ENCODE results near the gene SMARCD3. TPM values are rescaled to one million over a fixed set of nuclear protein-coding genes. Genes with fewer than 3 reads are reported as not detected.

SMARCD3 gene
- total RNA-seq, 1 donor from 2014 or later: 110 TPM

DNA sequence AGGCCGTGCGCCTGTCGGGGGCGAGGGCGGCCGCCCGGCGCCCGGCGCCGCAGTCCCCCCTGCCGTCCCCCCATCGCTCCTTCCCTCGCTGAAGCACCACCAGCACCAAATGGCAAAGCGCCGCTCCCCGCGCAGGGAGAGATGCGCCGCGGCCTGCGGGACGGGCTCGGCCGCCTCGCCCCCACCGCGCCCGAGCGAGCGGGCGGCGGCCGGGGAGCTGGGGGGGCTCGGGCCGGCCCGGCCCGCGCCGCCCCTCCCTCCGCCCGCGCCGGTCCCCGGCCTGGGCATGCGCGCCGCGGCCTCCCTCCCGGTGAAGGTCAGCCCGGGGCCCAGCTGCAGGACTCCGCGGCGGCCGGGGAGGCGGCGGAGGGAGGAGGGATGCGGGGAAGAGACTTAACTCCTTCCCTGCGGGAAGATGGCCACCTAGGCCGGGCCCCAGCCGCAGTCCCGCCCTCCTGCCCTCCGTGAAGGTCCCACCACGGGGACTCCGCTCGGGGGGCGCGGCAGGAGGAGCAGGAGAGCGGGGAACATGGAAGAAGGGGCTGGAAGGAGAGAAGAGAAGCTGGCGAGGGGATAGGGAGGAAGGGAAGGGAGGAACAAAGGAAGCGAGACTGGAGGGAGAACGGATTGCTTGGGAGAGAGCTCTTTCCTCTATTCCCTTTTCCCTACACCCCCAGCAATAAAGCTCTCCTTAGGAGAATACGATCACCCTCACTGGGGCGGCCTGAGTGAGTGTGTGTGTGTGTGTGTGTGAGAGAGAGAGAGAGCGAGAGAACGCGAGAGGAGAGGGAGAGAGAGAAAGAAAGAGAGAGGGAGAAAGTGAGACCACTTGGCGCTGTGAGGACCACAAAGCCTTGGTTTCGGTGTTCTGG lies 3.4 kb upstream of the SMARCD3 start:
- peak; percentile 88 for DNase-seq (ENCODE audit: missing footprints)
- intact Hi-C loops (cut with DNase I): no loop called here
- peak; percentile 62 for ATAC-seq

DNA sequence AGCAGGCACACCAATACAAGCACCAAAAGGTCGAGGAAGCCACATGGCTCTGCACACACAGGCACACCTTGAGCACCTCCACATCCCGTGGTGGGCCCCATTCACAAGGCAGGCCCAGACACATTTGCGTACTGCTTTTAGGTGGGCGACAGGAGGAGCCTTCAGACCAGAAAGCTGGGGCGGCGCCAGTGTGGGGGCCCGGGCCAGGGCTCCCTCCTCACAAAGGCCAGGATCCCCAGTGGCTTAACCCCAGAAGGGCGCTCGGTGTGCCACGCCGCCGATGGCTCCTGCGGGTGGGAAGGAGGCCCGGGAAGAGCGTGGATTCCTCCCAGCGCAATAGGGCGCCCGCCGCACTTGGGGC lies 2.8 kb upstream of the SMARCD3 start:
- intact Hi-C loops (cut with DNase I): no loop called here
- ATAC-seq (no peak), DNase-seq (ENCODE audit: missing footprints) (peak; percentile 71)

DNA sequence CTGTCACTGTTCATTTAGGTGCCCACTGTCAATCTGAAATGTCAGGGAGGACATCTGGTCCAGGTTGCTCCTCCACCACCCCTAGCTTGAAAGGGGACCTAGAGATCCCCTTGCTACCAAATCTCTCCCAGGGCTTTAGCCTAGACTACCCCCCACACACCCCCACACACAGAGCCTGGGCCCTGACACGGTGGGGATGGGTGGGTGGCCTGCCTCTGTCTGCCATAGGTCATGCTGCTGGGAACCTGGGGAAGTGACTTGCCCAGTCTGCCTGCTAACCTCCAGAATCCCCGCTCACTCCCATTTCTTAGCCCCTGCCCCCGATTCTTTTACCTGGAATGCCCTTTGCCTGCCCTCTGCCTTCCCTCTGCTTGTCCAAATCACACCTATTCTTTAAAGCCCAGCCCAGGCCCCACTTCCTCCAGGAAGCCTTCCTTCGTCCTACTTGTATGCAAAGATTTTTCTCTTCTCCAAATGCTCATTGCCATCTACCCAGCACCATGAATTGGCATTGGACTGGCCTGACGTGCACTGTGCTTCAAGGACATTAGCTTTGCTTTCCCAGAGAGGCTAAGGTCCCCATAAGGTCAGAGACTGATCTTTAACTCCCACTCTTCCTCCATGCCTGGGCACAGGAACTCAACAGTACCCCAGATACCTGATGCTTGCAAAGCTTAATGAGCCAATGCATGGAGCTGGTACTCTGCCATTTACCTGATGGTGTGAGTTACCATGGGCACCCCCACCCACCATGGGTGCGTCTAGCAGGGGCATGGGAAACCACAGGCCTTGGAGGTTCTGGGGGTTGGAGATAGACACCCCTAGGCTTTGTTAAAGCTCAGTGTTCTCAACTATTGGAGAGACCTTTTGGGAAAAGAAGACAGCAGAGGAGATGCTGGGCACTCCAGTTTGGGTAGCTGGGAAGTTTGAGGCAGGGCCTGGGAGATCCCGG lies 2.0 kb upstream of the SMARCD3 start:
- intact Hi-C loops (cut with DNase I): no loop called here
- DNase-seq (ENCODE audit: missing footprints) (peak; percentile 64), ATAC-seq (no peak)

DNA sequence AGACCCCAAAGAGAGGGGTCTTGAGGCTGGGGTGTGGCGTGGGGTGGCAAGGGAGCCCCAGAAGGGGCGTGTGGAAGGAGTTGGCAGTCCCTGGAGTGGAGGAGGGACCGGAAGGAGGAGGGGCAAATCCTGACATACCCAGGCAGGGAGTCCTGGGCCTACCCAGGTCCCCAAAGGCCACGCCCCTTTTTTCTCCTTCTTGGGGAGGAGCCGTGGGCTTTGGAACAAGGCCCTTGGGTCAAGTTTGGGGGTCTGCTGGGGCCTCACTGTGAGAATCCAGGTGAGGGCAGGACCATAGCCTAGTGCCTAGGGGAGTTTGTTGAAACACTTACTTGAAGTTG lies 1.2 kb upstream of the SMARCD3 start:
- DNase-seq (ENCODE audit: missing footprints) (peak; percentile 53), ATAC-seq (peak; percentile 59)
- intact Hi-C loops (cut with DNase I): loop anchor here (2.0 kb wide), 1 partner anchor 53 kb away; no protein-coding TSS in a partner anchor

DNA sequence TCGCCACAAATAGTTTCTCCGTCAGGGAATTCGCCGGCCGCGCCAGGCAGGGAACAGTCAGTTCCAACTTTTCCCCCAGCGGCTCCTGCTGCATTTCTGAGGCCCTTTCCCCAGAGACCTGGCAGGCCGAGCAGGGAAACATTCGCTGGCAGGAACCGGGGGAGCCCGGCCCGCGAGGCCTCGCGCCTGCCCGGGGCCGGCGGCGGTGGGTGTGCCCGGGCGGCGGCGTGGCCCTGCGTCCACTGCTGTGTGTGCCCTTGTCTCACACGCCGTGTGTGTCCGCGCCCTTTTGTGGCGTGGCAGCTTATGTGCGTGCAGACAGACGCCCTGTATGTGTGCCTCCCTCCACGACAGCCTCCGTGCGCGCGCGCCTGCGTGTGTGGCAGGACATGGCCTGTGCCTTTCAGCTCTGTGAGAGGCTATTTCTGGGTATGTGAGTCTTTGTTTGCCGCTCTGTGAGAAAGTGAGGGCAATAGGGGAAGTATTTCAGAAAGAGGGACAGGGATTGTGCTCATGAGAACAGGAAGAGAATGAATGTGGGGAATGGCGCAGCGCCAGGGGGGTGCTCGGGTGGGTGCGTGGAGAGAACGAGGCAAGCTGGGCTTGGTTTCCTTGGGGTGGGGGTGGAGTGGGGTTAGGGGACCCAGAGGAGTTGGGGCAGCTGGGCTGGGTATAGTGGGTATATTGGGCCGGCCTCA lies 689 bp upstream of the SMARCD3 start:
- DNase-seq (ENCODE audit: missing footprints): peak; percentile 90
- intact Hi-C loops (cut with DNase I): loop anchor here (2.0 kb wide), 1 partner anchor 54 kb away; no protein-coding TSS in a partner anchor
- ATAC-seq: peak; percentile 38

DNA sequence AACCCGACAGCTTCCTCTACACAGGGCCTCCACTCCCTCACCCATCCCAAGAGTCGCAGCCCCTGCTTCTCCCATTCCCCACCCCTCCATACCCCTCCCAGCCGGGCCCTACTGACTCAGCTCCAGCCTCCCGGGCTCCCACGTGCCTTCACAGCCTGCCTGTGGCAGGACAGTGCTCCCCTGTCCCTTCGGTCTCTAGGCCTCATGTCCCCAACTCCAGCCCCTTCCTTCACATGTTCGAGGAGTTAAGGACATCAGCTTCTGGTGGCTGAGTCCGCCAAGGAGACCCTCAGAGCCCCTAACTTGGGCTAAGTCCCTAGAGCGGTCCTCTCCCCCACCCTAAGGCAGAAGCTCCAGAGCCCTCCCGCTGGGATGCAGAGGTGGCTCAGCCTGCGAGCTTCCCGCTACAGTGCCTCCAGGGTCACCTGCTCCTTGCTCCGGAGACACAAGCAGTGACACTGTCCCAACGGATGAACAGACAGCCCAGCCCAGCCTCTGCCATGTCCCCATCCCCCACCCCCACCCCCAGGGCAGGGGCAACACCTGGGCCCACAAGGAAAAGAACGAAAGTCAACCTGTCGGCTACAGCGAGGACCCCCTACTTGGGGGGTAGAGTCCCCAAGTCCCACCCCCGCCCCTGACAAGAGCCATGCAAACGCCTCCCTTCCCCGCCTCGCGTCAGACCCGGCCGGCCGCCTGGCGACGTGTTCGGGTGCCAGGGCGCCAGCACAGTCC lies 716 bp downstream of the SMARCD3 start:
- ATAC-seq (no peak), DNase-seq (ENCODE audit: missing footprints) (peak; percentile 66)
- intact Hi-C loops (cut with DNase I): loop anchor here (2.0 kb wide), 1 partner anchor 55 kb away; no protein-coding TSS in a partner anchor

DNA sequence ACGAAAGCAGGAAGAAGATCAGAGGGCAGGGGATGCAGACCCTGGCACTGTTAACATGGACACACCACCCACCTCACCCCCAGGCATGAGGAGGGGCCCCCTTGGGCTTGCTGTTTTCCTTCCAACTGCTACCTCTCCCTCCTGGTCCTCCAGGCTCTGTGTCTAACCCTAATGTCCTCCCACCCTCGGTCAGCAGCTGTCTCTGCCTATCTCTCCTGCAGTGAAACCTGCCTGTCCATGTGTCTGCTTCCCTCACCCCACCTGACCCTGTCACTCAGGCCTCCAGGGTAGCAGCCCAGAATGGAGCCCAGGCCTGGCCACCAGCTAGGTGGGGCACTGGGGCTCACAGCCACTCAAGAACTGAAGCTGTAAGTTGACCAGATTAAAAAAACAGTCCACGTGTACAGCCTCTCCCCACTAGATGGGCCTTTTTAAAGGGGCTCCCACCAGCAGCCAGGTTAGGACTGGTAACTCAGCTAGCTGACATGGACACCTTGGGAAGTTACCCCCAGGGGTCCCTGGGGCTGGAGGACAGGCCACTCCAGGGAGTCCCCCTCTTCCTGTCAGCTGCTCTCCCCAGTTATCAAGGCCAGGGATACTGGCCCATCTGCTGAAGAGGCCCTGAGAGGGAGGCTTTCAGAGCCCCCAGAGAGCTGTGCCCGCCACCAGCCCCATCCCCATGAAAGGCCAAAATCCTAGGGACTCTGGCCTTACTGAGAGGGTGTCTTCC lies 1.5 kb downstream of the SMARCD3 start:
- peak; percentile 68 for DNase-seq (ENCODE audit: missing footprints)
- no peak for ATAC-seq
- intact Hi-C loops (cut with DNase I): no loop called here

DNA sequence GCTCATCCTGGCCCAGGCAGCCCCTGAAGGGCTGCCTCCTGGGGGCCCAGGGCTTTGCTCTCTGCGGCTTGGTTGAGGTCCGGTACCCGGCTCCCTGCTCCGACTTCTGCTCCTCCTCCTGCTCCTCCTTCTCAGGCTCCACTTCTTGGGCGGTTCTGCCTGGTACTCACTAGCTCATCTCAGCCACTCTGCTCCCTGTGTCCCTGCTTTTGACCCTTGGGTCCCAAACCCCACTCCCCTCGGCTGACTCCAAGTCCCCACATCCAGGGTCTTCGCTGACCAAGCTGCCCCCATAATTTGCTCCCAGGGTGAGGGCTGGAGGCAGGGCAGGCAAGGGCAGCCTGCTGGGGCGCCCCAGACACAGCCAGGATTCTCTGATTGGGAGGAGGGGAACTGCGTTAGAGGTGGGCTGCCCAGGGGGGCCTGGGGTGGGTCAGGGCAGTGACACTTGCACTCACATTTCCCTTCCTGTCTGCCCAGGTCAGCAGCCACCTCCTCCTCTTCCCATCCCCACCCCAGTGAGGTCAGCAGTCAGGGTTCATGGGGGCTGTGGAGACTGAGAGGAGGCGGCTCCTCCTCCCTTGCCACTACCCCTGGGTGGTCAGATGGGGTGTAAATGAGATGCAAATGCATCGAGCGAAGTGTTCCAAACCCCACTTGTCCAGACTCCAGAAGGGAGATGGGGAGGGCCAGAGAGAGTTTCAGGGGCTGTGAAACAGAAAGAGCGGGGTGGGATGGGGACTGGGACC lies 2.2 kb downstream of the SMARCD3 start:
- ATAC-seq: no peak
- DNase-seq (ENCODE audit: missing footprints): peak; percentile 52
- intact Hi-C loops (cut with DNase I): no loop called here

DNA sequence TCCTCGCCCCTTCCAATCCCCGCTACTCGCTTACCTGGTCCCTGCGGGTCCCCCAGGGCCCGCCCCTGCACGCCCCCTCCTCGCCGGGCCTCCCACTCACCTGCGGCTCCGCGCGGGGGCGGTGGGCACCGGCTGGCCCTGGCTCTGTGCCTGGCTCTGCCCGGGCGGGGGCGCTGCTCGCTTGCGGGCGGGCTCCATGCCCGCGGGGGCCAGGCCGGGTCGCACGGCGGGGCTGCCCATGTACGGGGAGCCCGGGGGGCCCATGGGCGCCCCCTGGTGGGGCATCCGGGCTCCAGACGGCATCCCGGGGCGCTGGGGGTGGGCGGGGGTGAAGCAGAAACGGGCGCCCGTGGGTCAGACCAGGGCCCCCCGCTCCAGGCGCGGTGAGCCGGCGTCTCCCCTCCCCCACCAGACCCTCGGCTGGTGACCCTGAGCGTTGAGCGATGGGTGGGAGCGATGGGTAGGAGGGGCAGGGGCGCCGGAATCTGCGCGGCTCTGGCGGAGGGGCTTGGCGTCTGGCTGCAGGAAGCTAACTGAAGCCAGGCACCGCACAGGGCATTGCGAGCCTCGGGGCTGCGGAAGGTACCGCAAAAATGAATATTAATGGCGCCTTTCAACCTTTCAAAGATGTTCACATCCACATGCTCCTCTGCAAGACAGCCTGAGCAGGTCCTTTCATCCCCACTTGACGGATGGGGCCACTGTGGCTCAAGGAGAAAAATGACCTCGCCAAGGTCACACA lies 3.0 kb downstream of the SMARCD3 start:
- intact Hi-C loops (cut with DNase I): no loop called here
- peak; percentile 74 for DNase-seq (ENCODE audit: missing footprints)
- ATAC-seq: no peak

DNA sequence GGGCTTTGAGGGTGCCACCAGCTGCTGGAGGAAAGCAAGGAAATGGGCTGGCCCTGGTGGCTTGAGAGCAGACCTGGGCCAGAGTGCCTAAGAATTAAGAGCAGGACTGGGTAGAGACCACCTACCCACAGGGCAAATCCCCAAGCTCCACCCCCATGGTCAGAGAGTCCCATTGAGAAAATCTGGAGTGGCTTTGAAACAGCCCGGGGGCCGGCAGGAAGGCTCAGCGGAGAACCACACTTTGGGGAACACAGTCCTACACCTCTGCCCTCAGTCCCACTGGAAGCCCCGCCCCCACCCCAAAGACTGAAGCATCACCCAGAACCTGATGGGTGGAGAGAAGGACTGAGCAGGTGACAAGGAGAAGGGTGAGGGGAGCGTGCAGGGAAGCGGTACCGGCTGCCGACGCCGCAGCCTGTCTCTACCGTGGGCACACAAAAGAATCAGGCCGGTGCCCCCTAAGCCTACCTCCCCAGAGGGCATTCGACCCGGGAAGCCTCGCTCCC lies 3.6 kb downstream of the SMARCD3 start:
- DNase-seq (ENCODE audit: missing footprints) (peak; percentile 35), ATAC-seq (no peak)
- intact Hi-C loops (cut with DNase I): loop anchor here (5.0 kb wide), 1 partner anchor 58 kb away; the partner anchor contains the start of gene ASB10

DNA sequence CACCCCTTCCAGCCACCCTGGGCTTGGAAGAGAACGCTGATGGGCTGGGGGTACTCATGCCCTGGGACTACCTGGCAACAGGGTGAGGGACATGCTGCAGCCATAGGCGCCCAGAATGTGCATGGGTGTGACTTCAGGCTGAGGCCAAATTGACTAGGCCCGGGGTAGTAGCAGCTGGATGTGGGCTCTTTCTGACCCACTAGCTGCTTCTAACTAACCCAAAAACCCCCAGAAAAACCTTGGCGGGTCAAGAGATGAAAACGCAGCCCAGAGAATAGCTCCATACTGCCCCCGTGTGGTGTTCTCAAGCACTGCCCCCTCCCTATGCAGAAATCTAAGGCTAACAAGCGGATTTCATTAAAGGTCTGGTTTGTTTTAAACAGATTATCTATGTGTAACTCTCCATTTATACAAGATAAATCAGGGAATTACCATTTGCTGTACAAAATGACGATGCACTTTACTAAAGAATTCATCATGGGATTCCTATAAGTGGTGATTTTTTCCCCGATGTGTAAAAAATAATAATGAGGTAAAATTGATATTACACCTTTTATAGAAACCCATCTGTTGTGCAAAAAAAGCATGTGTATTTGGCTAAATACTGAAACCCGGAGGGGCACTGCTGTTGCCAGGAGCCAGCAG lies 4.2 kb downstream of the SMARCD3 start:
- intact Hi-C loops (cut with DNase I): loop anchor here (5.0 kb wide), 1 partner anchor 57 kb away; the partner anchor contains the start of gene ASB10
- peak; percentile 65 for DNase-seq (ENCODE audit: missing footprints)
- ATAC-seq: no peak

DNA sequence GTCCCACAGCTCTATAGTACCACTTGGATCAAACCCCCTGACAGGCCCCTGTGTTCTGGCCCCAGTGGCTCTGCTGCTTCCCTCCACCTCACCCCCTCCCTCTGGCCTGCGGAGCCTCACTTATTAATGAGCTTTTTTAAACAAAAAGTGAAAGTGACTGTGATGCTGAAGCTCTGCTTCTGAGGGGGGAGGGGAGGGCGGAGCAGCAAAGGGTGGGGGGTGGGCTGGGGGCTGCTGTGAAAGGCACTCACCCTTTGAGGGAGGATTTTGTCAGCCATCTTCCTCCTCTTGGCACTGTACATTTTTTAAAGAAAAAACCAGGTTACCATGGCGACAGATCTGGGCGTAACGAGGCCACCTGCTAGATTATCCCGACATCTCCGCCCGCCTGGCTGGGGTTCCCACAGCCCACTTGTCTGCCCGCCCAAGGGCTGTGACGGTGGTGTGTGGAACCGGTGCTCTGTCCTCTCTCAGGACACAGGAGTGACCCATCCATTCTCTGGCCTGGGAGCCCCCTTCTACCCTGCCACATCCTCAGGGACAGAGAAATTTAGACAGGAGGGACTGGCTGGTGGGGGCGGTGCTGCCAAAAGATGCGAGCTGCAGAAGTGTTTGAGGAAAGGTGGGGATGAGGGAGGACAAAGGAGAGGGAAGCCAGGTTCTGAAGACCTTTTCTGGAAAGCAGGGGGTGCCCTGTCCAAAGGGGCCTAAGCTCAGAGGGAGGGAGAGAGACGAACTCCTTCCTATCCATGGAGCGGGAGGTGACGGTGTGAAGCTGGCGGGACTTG lies 4.9 kb downstream of the SMARCD3 start:
- ATAC-seq: no peak
- peak; percentile 44 for DNase-seq (ENCODE audit: missing footprints)
- intact Hi-C loops (cut with DNase I): loop anchor here (5.0 kb wide), 1 partner anchor 56 kb away; the partner anchor contains the start of gene ASB10

DNA sequence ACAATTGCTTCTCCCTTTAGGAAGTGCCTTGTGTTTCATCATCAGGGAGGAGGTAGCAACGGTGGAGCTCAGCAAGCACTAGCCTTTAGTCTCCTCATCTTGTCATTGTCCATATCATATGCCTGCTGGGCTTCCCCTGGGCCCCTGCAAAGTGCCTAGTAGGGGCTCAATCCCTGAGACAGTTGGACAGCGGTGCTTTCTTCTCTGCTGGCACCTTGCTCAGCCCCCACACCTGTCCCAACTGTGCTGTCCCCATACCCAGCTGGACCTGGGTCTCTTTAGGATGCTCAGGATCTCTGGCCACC lies 5.5 kb downstream of the SMARCD3 start:
- intact Hi-C loops (cut with DNase I): loop anchor here (5.0 kb wide), 1 partner anchor 56 kb away; the partner anchor contains the start of gene ASB10
- ATAC-seq: no peak
- no peak for DNase-seq (ENCODE audit: missing footprints)

DNA sequence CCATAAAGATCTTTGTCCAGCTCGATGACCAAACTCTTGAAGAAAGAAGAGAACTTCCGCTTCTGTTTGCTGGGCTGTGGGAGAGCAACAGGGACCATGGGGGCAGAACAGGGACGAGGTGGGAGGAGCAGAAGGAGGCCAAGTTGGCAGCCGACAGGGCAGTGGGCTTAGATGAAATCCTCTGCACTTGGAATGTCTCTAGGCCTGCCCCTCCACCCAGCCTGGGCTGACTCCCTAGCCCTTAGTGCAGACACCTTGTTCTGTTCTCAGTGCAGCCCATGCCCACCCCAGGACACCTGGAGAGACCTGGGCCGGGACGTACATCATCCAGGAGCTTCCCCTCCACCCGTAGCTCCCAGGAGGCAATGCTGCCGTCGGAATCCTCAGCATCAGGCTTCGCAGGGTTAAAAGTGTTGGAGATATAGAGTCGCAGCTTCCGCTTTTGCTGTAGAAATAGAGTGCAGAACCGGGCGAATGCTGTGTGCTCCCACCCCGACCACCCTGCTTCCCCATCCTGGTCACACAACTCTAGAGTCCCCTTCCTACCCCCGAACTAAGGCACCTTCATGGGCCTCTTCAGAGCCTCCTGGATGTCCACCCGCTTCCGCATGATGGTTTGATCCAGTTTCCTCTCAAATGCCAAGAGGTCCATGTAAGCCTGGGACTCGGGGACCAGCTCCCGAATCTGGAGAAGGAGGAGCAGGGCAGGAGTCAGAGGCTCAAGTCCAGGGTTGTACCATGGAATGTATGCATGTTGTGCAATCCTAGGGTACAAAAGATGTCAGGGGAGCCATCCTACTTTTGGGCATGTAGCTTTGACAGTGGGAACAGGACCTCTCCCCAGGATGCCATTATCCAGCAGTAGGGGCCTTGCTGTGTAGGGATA lies 6.1 kb downstream of the SMARCD3 start:
- ATAC-seq (no peak), DNase-seq (ENCODE audit: missing footprints) (peak; percentile 37)
- intact Hi-C loops (cut with DNase I): loop anchor here (5.0 kb wide), 1 partner anchor 55 kb away; the partner anchor contains the start of gene ASB10

Measured in Right ventricle myocardium inferior (tissue), 1 donor.